ENCODE results near the gene WNK1.

WNK1 gene

DNA sequence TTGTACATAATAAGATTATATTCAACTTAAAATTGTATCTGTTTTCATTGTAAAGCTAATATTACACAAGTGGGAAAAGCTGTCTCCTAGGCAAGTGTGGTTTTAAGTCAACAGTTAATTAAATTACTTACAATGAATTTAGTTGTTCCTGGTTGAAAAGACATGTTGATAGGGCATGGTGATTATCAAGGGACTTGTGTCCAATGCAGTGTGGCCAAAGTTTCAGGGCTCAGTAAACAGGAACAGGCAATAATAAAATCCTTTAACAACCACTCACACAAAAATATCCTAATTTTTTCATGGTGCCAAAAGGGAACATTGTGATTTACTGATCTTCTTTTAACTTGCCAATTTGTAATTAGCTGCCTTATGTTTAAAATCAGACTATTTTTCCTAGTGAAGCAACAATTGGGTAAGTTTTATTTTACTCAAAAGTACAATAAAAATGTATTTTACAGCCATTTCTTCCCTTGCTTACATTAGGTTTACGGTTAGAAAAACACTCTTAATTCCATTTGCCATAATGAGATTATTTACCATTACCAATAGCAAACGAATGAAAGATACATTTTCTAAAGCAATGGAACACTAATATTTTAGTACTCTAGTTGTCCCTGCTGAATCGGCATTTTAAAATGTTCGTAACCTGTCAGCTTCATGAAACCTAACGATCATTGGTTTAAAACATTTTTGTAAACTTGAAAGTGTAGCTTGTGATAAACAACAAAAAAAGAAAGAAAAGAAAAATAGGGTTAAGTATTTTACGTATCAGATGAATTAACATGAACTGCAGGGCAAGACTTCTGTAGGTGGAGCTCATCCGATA is 1.8 kb upstream of the WNK1 start:
- TF ChIP-seq, protein P1, sequence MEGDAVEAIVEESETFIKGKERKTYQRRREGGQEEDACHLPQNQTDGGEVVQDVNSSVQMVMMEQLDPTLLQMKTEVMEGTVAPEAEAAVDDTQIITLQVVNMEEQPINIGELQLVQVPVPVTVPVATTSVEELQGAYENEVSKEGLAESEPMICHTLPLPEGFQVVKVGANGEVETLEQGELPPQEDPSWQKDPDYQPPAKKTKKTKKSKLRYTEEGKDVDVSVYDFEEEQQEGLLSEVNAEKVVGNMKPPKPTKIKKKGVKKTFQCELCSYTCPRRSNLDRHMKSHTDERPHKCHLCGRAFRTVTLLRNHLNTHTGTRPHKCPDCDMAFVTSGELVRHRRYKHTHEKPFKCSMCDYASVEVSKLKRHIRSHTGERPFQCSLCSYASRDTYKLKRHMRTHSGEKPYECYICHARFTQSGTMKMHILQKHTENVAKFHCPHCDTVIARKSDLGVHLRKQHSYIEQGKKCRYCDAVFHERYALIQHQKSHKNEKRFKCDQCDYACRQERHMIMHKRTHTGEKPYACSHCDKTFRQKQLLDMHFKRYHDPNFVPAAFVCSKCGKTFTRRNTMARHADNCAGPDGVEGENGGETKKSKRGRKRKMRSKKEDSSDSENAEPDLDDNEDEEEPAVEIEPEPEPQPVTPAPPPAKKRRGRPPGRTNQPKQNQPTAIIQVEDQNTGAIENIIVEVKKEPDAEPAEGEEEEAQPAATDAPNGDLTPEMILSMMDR (IDR thresholded peaks at IDR 0.05; ENCODE audit: low read depth, low read length): no peak
- DNase-seq (ENCODE audit: extremely low read depth, low read depth): no peak

DNA sequence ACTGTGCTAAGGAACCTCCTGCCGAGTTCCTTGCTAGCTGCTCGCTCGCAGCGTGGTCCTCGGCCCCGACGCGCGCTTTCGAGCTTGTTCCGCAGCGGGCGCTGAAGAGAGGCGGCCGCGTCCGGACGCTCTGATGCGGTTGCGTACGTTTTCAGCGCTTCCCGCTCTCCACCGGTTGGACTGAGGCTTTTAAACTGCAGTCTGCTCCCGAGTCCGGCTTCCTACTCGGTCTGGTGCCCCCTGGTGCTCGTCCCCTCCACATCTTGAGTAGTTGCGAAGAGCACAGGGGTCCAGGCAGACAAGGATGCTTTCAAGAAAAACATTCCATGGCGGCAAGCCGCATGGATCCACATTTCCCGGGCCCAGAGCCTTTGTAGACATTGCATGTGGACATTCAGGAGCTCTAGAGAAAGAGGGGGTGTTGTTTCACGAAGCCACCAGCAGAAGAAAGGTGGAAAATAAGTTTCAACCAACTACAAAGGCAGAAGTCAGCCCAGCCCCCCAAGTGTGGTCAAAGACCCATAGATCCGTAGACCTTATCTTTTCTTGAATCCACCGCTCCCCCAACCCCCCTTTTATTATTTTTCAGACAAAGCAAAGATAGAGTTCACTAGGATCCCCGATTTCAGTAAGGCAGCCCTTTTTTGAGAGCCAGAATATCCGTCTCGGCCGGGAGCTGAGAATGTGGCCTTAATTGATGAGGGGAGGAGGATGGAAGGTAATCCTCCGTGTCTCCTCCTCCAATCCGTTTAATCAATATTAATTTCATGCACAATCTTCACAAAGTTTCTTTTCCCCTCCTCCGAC is 984 bp upstream of the WNK1 start:
- peak; percentile 86 for DNase-seq (ENCODE audit: extremely low read depth, low read depth)
- TF ChIP-seq, protein P1 (IDR thresholded peaks at IDR 0.05; ENCODE audit: low read depth, low read length): peak; percentile 78

DNA sequence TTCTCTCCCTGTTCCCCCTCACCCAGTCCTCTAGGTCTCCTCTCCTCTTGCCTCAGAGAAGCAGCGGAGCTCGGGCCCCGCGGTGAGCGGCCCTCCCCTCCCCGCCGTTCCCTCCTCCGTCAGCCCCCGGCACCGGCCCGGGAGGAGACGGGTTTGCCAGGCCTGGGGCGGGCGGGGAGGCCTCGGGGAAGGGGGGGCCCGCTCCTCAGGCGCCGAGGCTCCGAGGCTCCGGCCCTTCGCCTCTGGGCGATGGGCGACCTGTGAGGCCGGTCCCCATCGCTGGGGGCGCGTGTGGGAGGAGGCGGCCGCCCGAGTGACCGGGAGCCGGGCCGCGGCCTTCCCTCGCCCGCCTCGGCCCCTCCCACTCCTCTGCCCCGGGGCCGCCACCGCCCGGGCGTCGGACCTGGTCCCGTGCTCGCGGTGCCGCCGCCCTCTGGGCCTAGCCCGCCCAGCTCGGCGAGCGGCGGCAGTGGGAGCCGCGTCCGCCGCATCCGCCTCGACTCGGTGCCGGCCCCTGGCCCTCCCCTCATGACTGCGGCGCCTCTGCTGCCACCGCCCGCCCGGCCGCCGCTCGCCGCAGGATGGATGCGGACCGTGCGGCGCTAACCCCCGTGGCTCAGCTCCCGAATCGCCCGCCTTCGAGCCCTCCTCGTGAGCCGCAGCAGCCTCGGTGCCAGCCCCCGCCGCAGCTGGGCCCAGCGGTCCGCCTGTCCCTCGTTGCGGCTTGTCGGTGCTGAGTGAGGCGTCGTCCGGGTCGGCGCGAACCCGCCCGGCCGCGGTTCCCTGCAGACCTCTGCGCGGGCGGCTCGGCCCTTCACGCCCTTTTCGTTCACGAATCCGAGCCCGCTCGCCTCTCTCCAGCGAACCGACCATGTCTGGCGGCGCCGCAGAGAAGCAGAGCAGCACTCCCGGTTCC is 574 bp downstream of the WNK1 start:
- DNase-seq (ENCODE audit: extremely low read depth, low read depth): peak; percentile 16
- TF ChIP-seq, protein P1 (IDR thresholded peaks at IDR 0.05; ENCODE audit: low read depth, low read length): no peak

DNA sequence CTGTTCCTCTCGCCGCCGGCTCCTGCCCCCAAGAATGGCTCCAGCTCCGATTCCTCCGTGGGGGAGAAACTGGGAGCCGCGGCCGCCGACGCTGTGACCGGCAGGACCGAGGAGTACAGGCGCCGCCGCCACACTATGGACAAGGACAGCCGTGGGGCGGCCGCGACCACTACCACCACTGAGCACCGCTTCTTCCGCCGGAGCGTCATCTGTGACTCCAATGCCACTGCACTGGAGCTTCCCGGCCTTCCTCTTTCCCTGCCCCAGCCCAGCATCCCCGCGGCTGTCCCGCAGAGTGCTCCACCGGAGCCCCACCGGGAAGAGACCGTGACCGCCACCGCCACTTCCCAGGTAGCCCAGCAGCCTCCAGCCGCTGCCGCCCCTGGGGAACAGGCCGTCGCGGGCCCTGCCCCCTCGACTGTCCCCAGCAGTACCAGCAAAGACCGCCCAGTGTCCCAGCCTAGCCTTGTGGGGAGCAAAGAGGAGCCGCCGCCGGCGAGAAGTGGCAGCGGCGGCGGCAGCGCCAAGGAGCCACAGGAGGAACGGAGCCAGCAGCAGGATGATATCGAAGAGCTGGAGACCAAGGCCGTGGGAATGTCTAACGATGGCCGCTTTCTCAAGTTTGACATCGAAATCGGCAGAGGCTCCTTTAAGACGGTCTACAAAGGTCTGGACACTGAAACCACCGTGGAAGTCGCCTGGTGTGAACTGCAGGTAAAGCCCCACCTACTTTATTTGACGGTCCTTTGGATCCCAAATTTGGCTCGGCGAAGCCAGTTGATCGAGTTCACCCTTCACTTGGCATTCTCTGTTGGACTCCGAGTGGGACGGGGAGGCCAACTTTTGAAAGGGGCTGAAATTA is 1.5 kb downstream of the WNK1 start:
- no peak for DNase-seq (ENCODE audit: extremely low read depth, low read depth)
- TF ChIP-seq, protein P1 (IDR thresholded peaks at IDR 0.05; ENCODE audit: low read depth, low read length): no peak

DNA sequence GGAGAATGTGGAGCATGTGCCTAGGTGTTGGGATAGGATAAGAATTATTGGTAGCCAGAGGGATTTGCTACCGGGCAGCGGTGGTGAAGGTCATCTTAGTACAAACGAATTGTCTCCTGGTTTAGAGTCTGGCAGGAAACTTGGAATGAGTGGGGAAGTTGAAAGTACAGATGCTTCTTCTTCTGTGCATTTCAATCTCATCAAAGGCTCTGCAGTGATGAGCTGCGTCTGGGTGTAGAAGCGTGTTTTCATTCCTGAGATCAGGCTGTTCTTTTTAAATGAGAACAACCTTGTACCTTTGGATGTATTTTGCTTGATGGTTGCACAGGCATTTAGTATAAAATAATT is 2.1 kb downstream of the WNK1 start:
- DNase-seq (ENCODE audit: extremely low read depth, low read depth): no peak

More for the DNA sequence above, 2.1 kb downstream of the WNK1 start:
- TF ChIP-seq, protein P1 (IDR thresholded peaks at IDR 0.05; ENCODE audit: low read depth, low read length): no peak

Data from AG09319 (cell line).